K562 (cell line): Measurements from ENCODE around the gene NAA40. TPM values are rescaled to one million over a fixed set of nuclear protein-coding genes. Genes with fewer than 3 reads are reported as not detected.

Source experiments
- BRD4 ChIP-seq: fragments of 200-600 bp; sonication (generic); IDR thresholded peaks from 2 replicates; pipeline ENCODE4 v1.6.1; 2017; ENCODE audit warnings: inconsistent platforms
- CBX3 ChIP-seq, 2 experiments: IDR thresholded peaks; 1 replicate in 1 of 2; 2 replicates in 1 of 2; pipeline ENCODE4 v1.6.1; 2012; ENCODE audit warnings: inconsistent platforms in 2 of 2, low read length in 2 of 2, borderline replicate concordance in 1 of 2, control low read depth in 1 of 2
- CTCFL ChIP-seq: IDR thresholded peaks from 2 replicates; pipeline ENCODE4 v1.6.1; 2011; ENCODE audit warnings: borderline replicate concordance, low read depth, mild to moderate bottlenecking, moderate library complexity, low read length; ENCODE audit not compliant: insufficient read depth, poor library complexity, severe bottlenecking
- GTF2F1 ChIP-seq: IDR thresholded peaks from 2 replicates; pipeline ENCODE4 v1.6.1; 2011; ENCODE audit warnings: low read depth, low read length, improper control_type of control experiment
- HLTF ChIP-seq: fragments of 450-650 bp; IDR thresholded peaks from 2 replicates; pipeline ENCODE4 v1.6.1; 2016
- HOMEZ ChIP-seq: fragments of 250-450 bp; sonication (Bioruptor Pico); IDR thresholded peaks from 2 replicates; pipeline ENCODE4 v1.4.0; 2020; ENCODE audit warnings: mild to moderate bottlenecking, moderate library complexity
- KLF13 ChIP-seq: fragments of 450-650 bp; IDR thresholded peaks from 2 replicates; pipeline ENCODE4 v1.6.1; 2016; ENCODE audit warnings: missing genetic modification characterization, low read depth, mild to moderate bottlenecking, missing compliant biosample characterization, moderate library complexity, borderline replicate concordance
- PML ChIP-seq: IDR thresholded peaks from 2 replicates; pipeline ENCODE4 v1.6.1; 2012; ENCODE audit warnings: low read length, inconsistent platforms
- RREB1 ChIP-seq: fragments of 250-450 bp; sonication (Bioruptor Pico); IDR thresholded peaks from 2 replicates; pipeline ENCODE4 v1.4.0; 2020
- THRB ChIP-seq: fragments of 450-650 bp; formaldehyde crosslinking; conservative IDR thresholded peaks from 2 replicates; pipeline ENCODE4 v1.4.0; 2022; ENCODE audit warnings: mild to moderate bottlenecking, missing genetic modification characterization
- VEZF1 ChIP-seq: fragments of 200-800 bp; sonication (Bioruptor generic); IDR thresholded peaks from 2 replicates; pipeline ENCODE4 v1.6.1; 2017; ENCODE audit warnings: missing genetic modification characterization, missing compliant biosample characterization
- ZNF253 ChIP-seq: fragments of 250-450 bp; sonication (Bioruptor Pico); conservative IDR thresholded peaks from 2 replicates; pipeline ENCODE4 v1.6.1; 2021; ENCODE audit warnings: mild to moderate bottlenecking
- ZNF316 ChIP-seq: fragments of 450-650 bp; IDR thresholded peaks from 2 replicates; pipeline ENCODE4 v1.6.1; 2016
- ZNF445 ChIP-seq: fragments of 250-450 bp; sonication (Bioruptor Pico); IDR thresholded peaks from 2 replicates; pipeline ENCODE4 v1.4.0; 2020; ENCODE audit warnings: low read depth, mild to moderate bottlenecking, moderate library complexity
- ZNF77 ChIP-seq: fragments of 250-450 bp; sonication (Bioruptor Pico); IDR thresholded peaks from 2 replicates; pipeline ENCODE4 v1.5.0; 2020
- polyA plus RNA-seq, 8 experiments: library from polyadenylated mRNA; depleted of rRNA in 4 of 8; stranded (reverse) in 5 of 8; unstranded in 3 of 8; fragments of >200 nt; fragmentation: Nextera tagmentation in 2 of 8; fragmentation: Illumina TruSeq in 1 of 8; extraction: Ambion mirVana in 2 of 8; extraction: Trizol in 1 of 8; gene quantifications; 2 replicates each; pipeline versions ENCODE4 v1.2.1 to v1.2.3, GENCODE V29; 2011 to 2014; ENCODE audit warnings: inconsistent platforms in 1 of 8, missing spikeins in 1 of 8
- total RNA-seq, 7 experiments: library from RNA; depleted of rRNA in 6 of 7; stranded (reverse); fragments of >200 nt in 6 of 7; fragmentation: Illumina TruSeq in 2 of 7; extraction: Trizol in 2 of 7; gene quantifications; 2 replicates each; pipeline versions ENCODE4 v1.2.1 to v1.2.3, GENCODE V29; 2011 to 2021; ENCODE audit warnings: low replicate concordance in 1 of 7

NAA40 gene
- total and polyA plus RNA-seq, 9 of the 15 experiments (the other 6 are each of a cell fraction or from before 2014, with no cell fraction given) = 6.2 to 39.0 (median 23.1) TPM

GRCh38 chr11:63917692-63918506 lies 20.9 kb upstream of the NAA40 start (continued):
- TF ChIP-seq CTCFL (peak; percentile 20), HLTF (no peak), ZNF445 (CRISPR knock-in tag) (no peak), PML (no peak), BRD4 (no peak), ZNF77 (CRISPR knock-in tag) (no peak), GTF2F1 (no peak), KLF13 (tag) (no peak), HOMEZ (CRISPR knock-in tag) (no peak), ZNF253 (no peak), VEZF1 (CRISPR knock-in tag) (peak; percentile 67), RREB1 (CRISPR knock-in tag) (no peak), THRB (CRISPR knock-in tag) (no peak), ZNF316 (no peak), CBX3 (IDR thresholded peaks at IDR 0.05; ENCODE audit: borderline replicate concordance in 1 of 2, low read length in 2 of 2) (no peak)
